ENCODE measurements around the gene NBAS.

Gene NBAS

GRCh38 chr2:15348045-15348444, 213.1 kb downstream of the NBAS start:
- WGBS (ENCODE audit: insufficient coverage) = 100% methylated on average over 3 of the region's 4 CpGs
- POLR2A ChIA-PET = no interaction called here
- Histone ChIP-seq H3K36me3 (ENCODE audit: control insufficient read depth in 4 of 4, insufficient read depth in 4 of 4, low read length in 3 of 4) (peaks cover 8 to 26% (median 11%) of the 10 kb centered on the region in 4 experiments), H3K27me3 (replicated peaks in 2 of 5; ENCODE audit: control insufficient read depth in 4 of 5, insufficient read depth in 5 of 5, low read length in 4 of 5) (no peaks in the 10 kb centered on the region), H3K4me3 (ENCODE audit: control insufficient read depth in 1 of 7, extremely low read depth in 1 of 7, insufficient read depth in 4 of 7, low read depth in 2 of 7, low read length in 6 of 7) (no peak overlapping the region), H3K9me3 (ENCODE audit: control extremely low read depth in 1 of 5, control insufficient read depth in 4 of 5, insufficient read depth in 2 of 5, low read depth in 1 of 5, low read length in 4 of 5) (peaks cover 0 to 9% (median under 1%) of the 10 kb centered on the region in 5 experiments), H3K4me1 (ENCODE audit: control extremely low read depth in 1 of 4, control insufficient read depth in 4 of 4, insufficient read depth in 4 of 4, low read length in 3 of 4) (no peaks in the 10 kb centered on the region), H3K27ac (ENCODE audit: insufficient read depth in 1 of 2, low read depth in 1 of 2, low read length in 2 of 2, poor library complexity in 1 of 2, severe bottlenecking in 2 of 2) (no peak overlapping the region)
- CTCF ChIA-PET = no interaction called here
- no peak for DNase-seq

DNA sequence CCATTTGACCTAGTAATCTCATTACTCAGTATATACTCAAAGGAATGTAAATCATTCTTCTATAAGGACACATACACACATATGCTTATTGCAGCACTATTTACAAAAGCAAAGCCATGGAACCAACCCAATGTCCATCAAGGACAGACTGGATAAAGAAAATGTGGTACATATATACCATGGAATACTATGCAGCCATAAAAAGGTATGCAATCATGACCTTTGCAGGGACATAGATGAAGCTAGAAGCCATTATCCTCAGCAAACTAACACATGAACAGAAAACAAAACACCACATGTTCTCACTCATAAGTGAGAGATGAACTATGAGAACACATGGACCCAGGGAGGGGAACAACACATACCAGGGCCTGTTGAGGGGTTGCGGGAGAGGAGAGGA, 214.5 kb downstream of the NBAS start:
- no peaks in the 10 kb centered on the region for H3K4me1 ChIP-seq (ENCODE audit: control extremely low read depth in 1 of 4, control insufficient read depth in 4 of 4, insufficient read depth in 4 of 4, low read length in 3 of 4)
- no peak overlapping the region for H3K27ac ChIP-seq (ENCODE audit: insufficient read depth in 1 of 2, low read depth in 1 of 2, low read length in 2 of 2, poor library complexity in 1 of 2, severe bottlenecking in 2 of 2)
- no CpG with 5 or more reads among the region's 1 CpG for whole genome bisulfite sequencing (ENCODE audit: insufficient coverage)
- peaks cover 0 to 12% (median 1%) of the 10 kb centered on the region in 5 experiments for H3K9me3 ChIP-seq (ENCODE audit: control extremely low read depth in 1 of 5, control insufficient read depth in 4 of 5, insufficient read depth in 2 of 5, low read depth in 1 of 5, low read length in 4 of 5)
- ChIA-PET POLR2A (no interaction called here), CTCF (no interaction called here)
- no peaks in the 10 kb centered on the region for H3K27me3 ChIP-seq (replicated peaks in 2 of 5; ENCODE audit: control insufficient read depth in 4 of 5, insufficient read depth in 5 of 5, low read length in 4 of 5)
- no peak for DNase-seq
- peaks cover 4 to 23% (median 9%) of the 10 kb centered on the region in 4 experiments for H3K36me3 ChIP-seq (ENCODE audit: control insufficient read depth in 4 of 4, insufficient read depth in 4 of 4, low read length in 3 of 4)
- no peak overlapping the region for H3K4me3 ChIP-seq (ENCODE audit: control insufficient read depth in 1 of 7, extremely low read depth in 1 of 7, insufficient read depth in 4 of 7, low read depth in 2 of 7, low read length in 6 of 7)

DNA sequence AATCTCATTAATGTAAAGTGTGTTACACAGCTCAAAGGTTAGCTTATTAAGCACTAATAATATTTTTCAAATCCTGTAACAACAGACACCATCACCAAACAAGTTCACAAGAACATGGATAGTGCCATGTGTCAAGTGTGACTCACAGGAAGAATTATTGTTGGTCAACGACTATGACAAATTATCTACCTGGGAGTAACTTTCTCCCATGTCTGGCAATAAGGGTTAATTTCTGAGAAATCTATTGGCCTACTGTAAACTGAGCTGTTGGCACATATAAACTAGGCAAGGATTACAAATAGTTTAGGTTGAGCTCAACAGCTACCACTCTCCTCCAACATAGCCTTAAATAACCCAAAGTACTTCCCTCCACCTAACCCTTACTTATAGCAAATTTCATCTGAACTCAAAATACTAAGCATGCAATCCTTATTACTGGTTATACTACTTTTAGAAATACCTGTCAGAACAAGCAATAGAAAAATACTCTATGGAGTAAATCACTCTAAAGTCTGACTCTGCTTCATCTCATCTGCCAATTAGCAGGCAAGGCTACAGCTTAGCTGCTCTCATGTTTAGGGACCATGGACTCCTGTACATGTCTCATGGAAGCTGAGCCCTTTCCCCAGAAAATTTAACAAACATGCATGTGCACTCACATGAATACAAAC, 223.0 kb downstream of the NBAS start:
- peaks cover 4 to 8% (median 7%) of the 10 kb centered on the region in 4 experiments for H3K36me3 ChIP-seq (ENCODE audit: control insufficient read depth in 4 of 4, insufficient read depth in 4 of 4, low read length in 3 of 4)
- H3K27ac ChIP-seq (ENCODE audit: insufficient read depth in 1 of 2, low read depth in 1 of 2, low read length in 2 of 2, poor library complexity in 1 of 2, severe bottlenecking in 2 of 2) = no peak overlapping the region
- no peak overlapping the region for H3K4me3 ChIP-seq (ENCODE audit: control insufficient read depth in 1 of 7, extremely low read depth in 1 of 7, insufficient read depth in 4 of 7, low read depth in 2 of 7, low read length in 6 of 7)
- POLR2A ChIA-PET = no interaction called here
- H3K4me1 ChIP-seq (ENCODE audit: control extremely low read depth in 1 of 4, control insufficient read depth in 4 of 4, insufficient read depth in 4 of 4, low read length in 3 of 4) = peaks cover 0 to 6% (median 3%) of the 10 kb centered on the region in 4 experiments
- CTCF ChIA-PET = interaction anchor here (0.7 to 1.0 kb wide), 2 partner anchors 9 to 49 kb away, joined by 3 read pairs; no protein-coding TSS in a partner anchor
- H3K9me3 ChIP-seq (ENCODE audit: control extremely low read depth in 1 of 5, control insufficient read depth in 4 of 5, insufficient read depth in 2 of 5, low read depth in 1 of 5, low read length in 4 of 5) = peaks cover 0 to 3% (median 0%) of the 10 kb centered on the region in 5 experiments
- 83% methylated on average over 1 of the region's 1 CpG for WGBS (ENCODE audit: insufficient coverage)
- no peak for DNase-seq
- no peaks in the 10 kb centered on the region for H3K27me3 ChIP-seq (replicated peaks in 2 of 5; ENCODE audit: control insufficient read depth in 4 of 5, insufficient read depth in 5 of 5, low read length in 4 of 5)

- Histone ChIP-seq H3K27me3 (replicated peaks in 2 of 5; ENCODE audit: control insufficient read depth in 4 of 5, insufficient read depth in 5 of 5, low read length in 4 of 5) (no peaks in the 10 kb centered on the region), H3K9me3 (ENCODE audit: control extremely low read depth in 1 of 5, control insufficient read depth in 4 of 5, insufficient read depth in 2 of 5, low read depth in 1 of 5, low read length in 4 of 5) (peaks cover 0 to 2% (median 0%) of the 10 kb centered on the region in 5 experiments), H3K36me3 (ENCODE audit: control insufficient read depth in 4 of 4, insufficient read depth in 4 of 4, low read length in 3 of 4) (peaks cover 3 to 9% (median 6%) of the 10 kb centered on the region in 4 experiments), H3K27ac (ENCODE audit: insufficient read depth in 1 of 2, low read depth in 1 of 2, low read length in 2 of 2, poor library complexity in 1 of 2, severe bottlenecking in 2 of 2) (no peak overlapping the region), H3K4me1 (ENCODE audit: control extremely low read depth in 1 of 4, control insufficient read depth in 4 of 4, insufficient read depth in 4 of 4, low read length in 3 of 4) (peaks cover 0 to 21% (median 8%) of the 10 kb centered on the region in 4 experiments), H3K4me3 (ENCODE audit: control insufficient read depth in 1 of 7, extremely low read depth in 1 of 7, insufficient read depth in 4 of 7, low read depth in 2 of 7, low read length in 6 of 7) (no peak overlapping the region)
- 100% methylated on average over 1 of the region's 5 CpGs for WGBS (ENCODE audit: insufficient coverage)
- CTCF ChIA-PET = no interaction called here
- no peak for DNase-seq
- POLR2A ChIA-PET = interaction anchor here (0.6 kb wide), 1 partner anchor 35 kb away, joined by 3 read pairs; no protein-coding TSS in a partner anchor
These were observed 226.3 kb downstream of the NBAS start for GRCh38 chr2:15334644-15335326.

DNA sequence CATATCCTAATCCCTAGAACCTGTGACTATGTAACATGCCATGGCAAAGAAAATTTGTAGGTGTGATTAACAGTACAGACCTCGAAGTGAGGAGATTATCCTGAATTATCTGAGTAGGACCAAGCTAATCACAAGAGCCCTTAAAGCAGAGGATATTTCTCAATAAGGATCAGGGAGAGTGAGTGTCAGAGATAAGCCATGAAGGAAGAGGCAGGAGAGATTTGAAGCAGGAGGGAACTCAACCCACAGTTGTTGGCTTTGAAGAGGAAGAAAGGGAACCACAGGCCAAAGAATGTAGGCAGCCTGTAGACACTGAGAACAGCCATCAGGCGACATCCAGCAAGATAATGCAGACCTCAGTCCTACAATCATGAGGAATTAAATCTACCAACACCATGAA, 229.3 kb downstream of the NBAS start:
- 29% methylated on average over 1 of the region's 2 CpGs for WGBS (ENCODE audit: insufficient coverage)
- no peak for DNase-seq
- Histone ChIP-seq H3K27me3 (replicated peaks in 2 of 5; ENCODE audit: control insufficient read depth in 4 of 5, insufficient read depth in 5 of 5, low read length in 4 of 5) (no peaks in the 10 kb centered on the region), H3K36me3 (ENCODE audit: control insufficient read depth in 4 of 4, insufficient read depth in 4 of 4, low read length in 3 of 4) (peaks cover 6 to 30% (median 19%) of the 10 kb centered on the region in 4 experiments), H3K9me3 (ENCODE audit: control extremely low read depth in 1 of 5, control insufficient read depth in 4 of 5, insufficient read depth in 2 of 5, low read depth in 1 of 5, low read length in 4 of 5) (peaks cover 0 to 2% (median 0%) of the 10 kb centered on the region in 5 experiments), H3K4me3 (ENCODE audit: control insufficient read depth in 1 of 7, extremely low read depth in 1 of 7, insufficient read depth in 4 of 7, low read depth in 2 of 7, low read length in 6 of 7) (no peak overlapping the region), H3K27ac (ENCODE audit: insufficient read depth in 1 of 2, low read depth in 1 of 2, low read length in 2 of 2, poor library complexity in 1 of 2, severe bottlenecking in 2 of 2) (no peak overlapping the region), H3K4me1 (ENCODE audit: control extremely low read depth in 1 of 4, control insufficient read depth in 4 of 4, insufficient read depth in 4 of 4, low read length in 3 of 4) (peaks cover 0 to 21% (median 8%) of the 10 kb centered on the region in 4 experiments)
- POLR2A ChIA-PET = interaction anchor here (0.5 kb wide), 1 partner anchor 9 kb away, joined by 3 read pairs; no protein-coding TSS in a partner anchor
- CTCF ChIA-PET = no interaction called here

DNA sequence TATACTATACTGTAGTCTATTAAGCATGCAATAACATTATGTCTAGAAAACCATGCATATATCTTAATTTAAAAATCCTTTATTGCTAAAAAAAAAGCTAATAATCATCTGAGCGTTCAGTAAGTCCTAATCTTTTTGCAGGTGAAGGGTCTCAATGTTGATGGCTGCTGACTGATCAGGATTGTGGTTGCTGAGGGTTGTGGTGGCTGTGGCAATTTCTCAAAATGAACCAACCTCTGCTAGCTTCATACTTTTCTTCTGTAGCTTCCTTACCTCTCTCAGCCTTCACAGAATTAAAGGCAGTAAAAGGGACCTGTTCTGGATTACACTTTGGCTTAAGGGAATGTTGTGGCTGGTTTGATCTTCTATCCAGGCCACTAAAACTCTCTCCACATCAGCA, 235.8 kb downstream of the NBAS start:
- H3K27ac ChIP-seq (ENCODE audit: insufficient read depth in 1 of 2, low read depth in 1 of 2, low read length in 2 of 2, poor library complexity in 1 of 2, severe bottlenecking in 2 of 2) = no peak overlapping the region
- no peaks in the 10 kb centered on the region for H3K27me3 ChIP-seq (replicated peaks in 2 of 5; ENCODE audit: control insufficient read depth in 4 of 5, insufficient read depth in 5 of 5, low read length in 4 of 5)
- H3K4me1 ChIP-seq (ENCODE audit: control extremely low read depth in 1 of 4, control insufficient read depth in 4 of 4, insufficient read depth in 4 of 4, low read length in 3 of 4) = peaks cover 0 to 1% (median 0%) of the 10 kb centered on the region in 4 experiments
- H3K9me3 ChIP-seq (ENCODE audit: control extremely low read depth in 1 of 5, control insufficient read depth in 4 of 5, insufficient read depth in 2 of 5, low read depth in 1 of 5, low read length in 4 of 5) = peaks cover 0 to 6% (median 0%) of the 10 kb centered on the region in 5 experiments
- POLR2A ChIA-PET = no interaction called here
- DNase-seq = no peak
- no peak overlapping the region for H3K4me3 ChIP-seq (ENCODE audit: control insufficient read depth in 1 of 7, extremely low read depth in 1 of 7, insufficient read depth in 4 of 7, low read depth in 2 of 7, low read length in 6 of 7)
- CTCF ChIA-PET = interaction anchor here (1.3 kb wide), 1 partner anchor 236 kb away, joined by 3 read pairs; the partner anchor contains the start of gene NBAS
- peaks cover 9 to 35% (median 19%) of the 10 kb centered on the region in 4 experiments for H3K36me3 ChIP-seq (ENCODE audit: control insufficient read depth in 4 of 4, insufficient read depth in 4 of 4, low read length in 3 of 4)
- WGBS (ENCODE audit: insufficient coverage) = no CpG with 5 or more reads among the region's 1 CpG

- Histone ChIP-seq H3K4me1 (ENCODE audit: control extremely low read depth in 1 of 4, control insufficient read depth in 4 of 4, insufficient read depth in 4 of 4, low read length in 3 of 4) (peaks cover 0 to 1% (median 0%) of the 10 kb centered on the region in 4 experiments), H3K36me3 (ENCODE audit: control insufficient read depth in 4 of 4, insufficient read depth in 4 of 4, low read length in 3 of 4) (peaks cover 4 to 14% (median 6%) of the 10 kb centered on the region in 4 experiments), H3K4me3 (ENCODE audit: control insufficient read depth in 1 of 7, extremely low read depth in 1 of 7, insufficient read depth in 4 of 7, low read depth in 2 of 7, low read length in 6 of 7) (no peak overlapping the region), H3K9me3 (ENCODE audit: control extremely low read depth in 1 of 5, control insufficient read depth in 4 of 5, insufficient read depth in 2 of 5, low read depth in 1 of 5, low read length in 4 of 5) (peaks cover 0 to 6% (median 0%) of the 10 kb centered on the region in 5 experiments), H3K27me3 (replicated peaks in 2 of 5; ENCODE audit: control insufficient read depth in 4 of 5, insufficient read depth in 5 of 5, low read length in 4 of 5) (no peaks in the 10 kb centered on the region), H3K27ac (ENCODE audit: insufficient read depth in 1 of 2, low read depth in 1 of 2, low read length in 2 of 2, poor library complexity in 1 of 2, severe bottlenecking in 2 of 2) (no peak overlapping the region)
- POLR2A ChIA-PET = interaction anchor here (0.6 kb wide), 1 partner anchor 9 kb away, joined by 3 read pairs; no protein-coding TSS in a partner anchor
- CTCF ChIA-PET = no interaction called here
- no CpG with 5 or more reads among the region's 1 CpG for WGBS (ENCODE audit: insufficient coverage)
- DNase-seq = no peak
These were observed 237.9 kb downstream of the NBAS start for GRCh38 chr2:15323227-15323626.

Measured in common myeloid progenitor, CD34-positive (primary cell).